Common myeloid progenitor, CD34-positive (primary cell): Measurements from ENCODE around the gene TNP2. TPM values are rescaled to one million over a fixed set of nuclear protein-coding genes. Genes with fewer than 3 reads are reported as not detected.

Source experiments
- CTCF ChIA-PET: fragments of 350-600 bp; sonication (Branson Sonifier 250); formaldehyde crosslinking; loops from one replicate; lab custom pipeline; 2021; ENCODE audit warnings: antibody characterized with exemption; lab: Charles Lee
- POLR2A ChIA-PET: fragments of 350-600 bp; sonication (Branson Sonifier 250); formaldehyde crosslinking; loops from one replicate; lab custom pipeline; 2021; ENCODE audit warnings: antibody characterized with exemption; lab: Charles Lee
- DNase-seq, 3 donors: peaks; one replicate each; pipeline versions ENCODE4 v3.0.0 to v3.0.0-alpha.2; 2013
- H3K27ac ChIP-seq, 2 experiments: 1 replicate in 1 of 2; 2 replicates in 1 of 2; pipeline ENCODE4 v1.7.0; 2013; ENCODE audit warnings: inconsistent platforms in 2 of 2, low read length in 2 of 2, mild to moderate bottlenecking in 2 of 2, low read depth in 1 of 2, moderate library complexity in 1 of 2; ENCODE audit not compliant: severe bottlenecking in 2 of 2, insufficient read depth in 1 of 2, poor library complexity in 1 of 2
- H3K27me3 ChIP-seq, 5 experiments: replicated peaks in 2 of 5; 1 replicate in 3 of 5; 2 replicates in 2 of 5; pipeline versions ENCODE4 v1.6.1 to v1.7.0; 2013; ENCODE audit warnings: low read length in 4 of 5, mild to moderate bottlenecking in 2 of 5, moderate library complexity in 2 of 5, inconsistent platforms in 1 of 5; ENCODE audit not compliant: insufficient read depth in 5 of 5, control insufficient read depth in 4 of 5
- H3K36me3 ChIP-seq, 4 experiments: 1 replicate in 2 of 4; 2 replicates in 2 of 4; pipeline versions ENCODE4 v1.6.1 to v1.7.0; 2013; ENCODE audit warnings: low read length in 3 of 4, control low read depth in 1 of 4, mild to moderate bottlenecking in 1 of 4; ENCODE audit not compliant: control insufficient read depth in 4 of 4, insufficient read depth in 4 of 4
- H3K4me1 ChIP-seq, 4 experiments: 1 replicate in 3 of 4; 2 replicates in 1 of 4; pipeline versions ENCODE4 v1.6.1 to v1.7.1; 2013; ENCODE audit warnings: low read length in 3 of 4, mild to moderate bottlenecking in 3 of 4, control low read depth in 1 of 4, inconsistent platforms in 1 of 4, moderate library complexity in 1 of 4; ENCODE audit not compliant: control insufficient read depth in 4 of 4, insufficient read depth in 4 of 4; ENCODE audit errors: control extremely low read depth in 1 of 4
- H3K4me3 ChIP-seq, 7 experiments: 1 replicate in 4 of 7; 2 replicates in 3 of 7; pipeline versions ENCODE4 v1.5.1 to v1.7.0; 2013; ENCODE audit warnings: mild to moderate bottlenecking in 7 of 7, low read length in 6 of 7, moderate library complexity in 6 of 7, inconsistent platforms in 2 of 7, low read depth in 2 of 7, control low read depth in 1 of 7; ENCODE audit not compliant: insufficient read depth in 4 of 7, control insufficient read depth in 1 of 7; ENCODE audit errors: extremely low read depth in 1 of 7
- H3K9me3 ChIP-seq, 5 experiments: 1 replicate in 4 of 5; 2 replicates in 1 of 5; pipeline versions ENCODE4 v1.6.1 to v1.7.1; 2013; ENCODE audit warnings: low read length in 4 of 5, mild to moderate bottlenecking in 2 of 5, inconsistent platforms in 1 of 5, low read depth in 1 of 5, moderate library complexity in 1 of 5; ENCODE audit not compliant: control insufficient read depth in 4 of 5, insufficient read depth in 2 of 5; ENCODE audit errors: control extremely low read depth in 1 of 5
- WGBS: methylation state at CpG from one replicate; pipeline ENCODE4 v1.1.5; 2013; ENCODE audit not compliant: insufficient coverage; 5-methylcytosine and 5-hydroxymethylcytosine counted together
- polyA plus RNA-seq: library from polyadenylated mRNA; unstranded; fragments of 120-200 nt; gene quantifications from one replicate; pipeline ENCODE4 v1.2.1, GENCODE V29; 2013

Gene TNP2
- polyA plus RNA-seq: not detected

DNA sequence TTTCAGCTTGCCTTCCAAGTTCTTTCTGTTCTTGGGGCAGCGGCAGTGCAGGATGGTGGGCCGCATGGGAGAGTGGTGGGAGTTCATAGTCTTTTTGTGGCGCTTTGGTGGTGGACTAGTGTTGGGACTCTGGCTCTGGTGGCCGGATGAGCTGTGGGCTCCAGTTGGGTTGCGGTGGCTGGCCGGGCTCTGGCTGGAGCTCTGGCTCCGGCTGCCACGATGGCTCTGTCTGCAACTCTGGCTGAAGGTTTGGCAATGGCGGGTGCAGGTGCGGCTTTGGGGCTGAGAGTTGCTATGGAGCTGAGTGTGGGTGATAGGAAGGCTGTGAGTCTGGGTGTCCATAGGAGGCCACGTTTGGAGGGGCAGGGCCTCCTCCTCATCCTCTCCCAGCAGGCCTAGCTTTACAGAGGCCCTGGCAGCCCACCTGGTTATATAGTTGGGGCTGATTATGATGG is at the start of gene TNP2:
TSS of gene TNP2 (minus strand) at position 405 of the 455 bp plus-strand sequence. CDS start at position 342, 63 bp downstream.
- Histone ChIP-seq H3K36me3 (no peaks in the 10 kb centered on the region), H3K27ac (no peak within 1 kb of the TSS), H3K9me3 (no peaks in the 10 kb centered on the region), H3K27me3 (no peaks in the 10 kb centered on the region), H3K4me1 (peaks cover 0 to 5% (median 4%) of the 10 kb centered on the region in 4 experiments), H3K4me3 (no peak within 1 kb of the TSS)
- ChIA-PET POLR2A (no interaction called here), CTCF (interaction anchor here (0.6 to 7.4 kb wide), 5 partner anchors 11 to 29 kb away, joined by 3 to 39 read pairs (median 8); partner anchors contain the start of gene SOCS1)
- 100% methylated on average over 5 of the region's 11 CpGs for WGBS
- DNase-seq: no peak

DNA sequence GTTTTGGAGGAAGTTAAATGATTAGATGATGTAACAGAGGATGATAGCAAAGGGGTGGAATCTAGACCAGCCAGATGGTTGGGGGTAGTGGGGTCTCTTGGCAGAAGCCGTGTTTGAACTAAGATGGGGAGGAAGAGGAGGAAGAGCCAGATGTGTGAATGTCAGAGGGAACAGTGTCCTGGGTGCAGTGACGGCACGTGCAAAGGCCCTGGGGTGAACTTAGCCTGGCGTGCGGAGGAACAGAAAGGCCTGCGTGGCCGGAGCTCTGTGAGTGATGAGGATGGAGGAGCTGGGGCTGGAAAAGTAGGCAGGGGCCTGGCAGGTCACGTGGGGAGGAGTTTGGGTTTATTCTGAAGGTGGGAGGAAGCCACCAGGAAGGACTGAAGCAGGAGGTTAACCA is 49.7 kb upstream of the TNP2 start:
- H3K4me3 ChIP-seq: no peak overlapping the region
- no peaks in the 10 kb centered on the region for H3K27me3 ChIP-seq
- POLR2A ChIA-PET: no interaction called here
- H3K27ac ChIP-seq: no peak overlapping the region
- CTCF ChIA-PET: interaction anchor here (1.4 kb wide), 1 partner anchor 21 kb away, joined by 5 read pairs; no protein-coding TSS in a partner anchor
- H3K9me3 ChIP-seq: no peaks in the 10 kb centered on the region
- H3K4me1 ChIP-seq: no peaks in the 10 kb centered on the region
- no peaks in the 10 kb centered on the region for H3K36me3 ChIP-seq
- DNase-seq: no peak
- 100% methylated on average over 4 of the region's 8 CpGs for WGBS

DNA sequence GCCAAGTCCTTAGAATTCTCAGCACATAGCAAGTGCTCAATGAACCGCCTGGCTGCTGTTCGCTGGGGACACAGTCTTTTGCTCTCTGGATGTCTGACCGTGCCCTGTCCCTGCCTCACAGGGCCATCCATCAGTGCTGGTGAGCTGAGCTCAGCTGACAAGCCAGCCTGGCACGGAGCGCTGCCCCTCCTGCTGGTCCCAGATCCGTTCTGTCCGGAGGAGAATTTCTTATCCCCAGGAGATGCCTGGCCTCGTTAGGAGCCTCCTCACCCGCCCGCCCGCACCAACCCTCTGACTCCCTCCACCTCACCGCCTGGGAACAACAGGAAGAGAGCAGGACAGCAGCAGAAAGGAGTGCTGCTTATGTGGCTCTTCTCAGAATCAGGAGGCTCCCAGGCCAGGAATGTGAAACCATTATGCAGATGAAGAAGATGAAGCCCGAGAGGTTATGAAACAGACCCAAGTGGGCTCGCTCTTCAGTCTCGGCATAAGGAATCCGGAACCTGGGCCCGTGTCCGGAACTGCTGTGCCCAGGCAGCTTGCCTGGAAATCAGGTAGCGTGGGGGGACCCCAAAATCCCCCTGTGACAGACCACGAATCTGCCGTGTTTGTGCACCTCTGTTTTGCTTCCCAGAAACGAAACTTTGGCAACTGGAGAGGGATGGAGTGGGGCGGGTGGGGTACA is 47.3 kb upstream of the TNP2 start:
- Histone ChIP-seq H3K4me3 (no peak overlapping the region), H3K27me3 (no peaks in the 10 kb centered on the region), H3K4me1 (peaks cover 3 to 16% (median 16%) of the 10 kb centered on the region in 4 experiments), H3K36me3 (no peaks in the 10 kb centered on the region), H3K9me3 (no peaks in the 10 kb centered on the region), H3K27ac (no peak overlapping the region)
- CTCF ChIA-PET: interaction anchor here (1.5 kb wide), 1 partner anchor 18 kb away, joined by 3 read pairs; no protein-coding TSS in a partner anchor
- DNase-seq: no peak
- 93% methylated on average over 23 of the region's 23 CpGs for WGBS
- POLR2A ChIA-PET: no interaction called here

DNA sequence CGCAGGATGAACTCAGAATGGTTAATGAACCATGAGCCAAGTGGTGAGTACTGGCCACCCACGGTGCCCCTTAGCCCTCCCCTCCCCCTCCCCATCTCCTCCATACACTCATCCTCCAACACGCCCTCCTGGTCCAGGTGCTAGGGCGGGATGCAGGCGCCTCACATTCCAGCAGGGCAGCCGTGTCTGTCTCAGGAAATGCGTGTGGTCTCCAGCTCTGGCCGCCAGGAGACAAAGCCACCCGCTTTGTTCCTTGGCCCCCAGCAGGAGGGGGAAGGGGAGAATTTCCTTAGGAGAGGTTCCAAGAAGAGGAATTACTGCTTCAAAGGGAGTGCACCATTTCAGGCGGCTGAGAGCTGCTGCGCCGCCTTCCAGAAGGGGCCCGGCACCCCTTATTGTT is 46.4 kb upstream of the TNP2 start:
- H3K27ac ChIP-seq: no peak overlapping the region
- CTCF ChIA-PET: no interaction called here
- WGBS: 87% methylated on average over 11 of the region's 13 CpGs
- H3K27me3 ChIP-seq: no peaks in the 10 kb centered on the region
- no peaks in the 10 kb centered on the region for H3K9me3 ChIP-seq
- no peak for DNase-seq
- H3K4me1 ChIP-seq: peaks cover 7 to 25% (median 24%) of the 10 kb centered on the region in 4 experiments
- no peaks in the 10 kb centered on the region for H3K36me3 ChIP-seq
- no peak overlapping the region for H3K4me3 ChIP-seq
- POLR2A ChIA-PET: no interaction called here

DNA sequence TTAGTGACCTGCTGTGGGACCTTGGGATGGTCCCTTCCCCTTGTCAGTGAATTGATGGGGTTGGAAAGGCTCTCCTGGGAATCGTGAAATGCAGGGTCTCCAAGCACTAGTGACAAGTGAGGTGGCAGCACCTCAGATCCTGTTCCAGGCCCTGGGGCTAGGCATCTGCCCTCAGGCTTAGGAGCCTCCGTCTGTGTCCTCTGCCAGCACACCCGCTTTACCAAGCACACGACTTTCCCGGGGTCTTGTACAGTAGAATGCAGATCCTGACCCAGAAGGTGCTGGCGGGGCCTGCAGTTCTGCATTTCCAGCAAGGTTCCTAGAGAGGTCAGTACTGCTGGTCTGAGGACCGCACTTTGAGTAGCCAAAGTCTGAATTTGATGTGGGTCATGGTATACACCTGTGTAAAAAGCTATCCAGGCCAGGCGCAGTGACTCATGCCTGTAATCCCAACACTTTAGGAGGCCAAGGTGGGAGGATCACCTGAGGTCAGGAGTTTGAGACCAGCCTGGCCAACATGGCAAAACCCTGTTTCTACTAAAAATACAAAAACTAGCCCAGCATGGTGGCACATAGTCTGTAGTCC is 45.3 kb upstream of the TNP2 start:
- Histone ChIP-seq H3K4me3 (no peak overlapping the region), H3K27ac (no peak overlapping the region), H3K4me1 (peaks cover 7 to 31% (median 28%) of the 10 kb centered on the region in 4 experiments), H3K27me3 (no peaks in the 10 kb centered on the region), H3K9me3 (no peaks in the 10 kb centered on the region), H3K36me3 (no peaks in the 10 kb centered on the region)
- CTCF ChIA-PET: no interaction called here
- no peak for DNase-seq
- 96% methylated on average over 8 of the region's 8 CpGs for WGBS
- POLR2A ChIA-PET: no interaction called here

DNA sequence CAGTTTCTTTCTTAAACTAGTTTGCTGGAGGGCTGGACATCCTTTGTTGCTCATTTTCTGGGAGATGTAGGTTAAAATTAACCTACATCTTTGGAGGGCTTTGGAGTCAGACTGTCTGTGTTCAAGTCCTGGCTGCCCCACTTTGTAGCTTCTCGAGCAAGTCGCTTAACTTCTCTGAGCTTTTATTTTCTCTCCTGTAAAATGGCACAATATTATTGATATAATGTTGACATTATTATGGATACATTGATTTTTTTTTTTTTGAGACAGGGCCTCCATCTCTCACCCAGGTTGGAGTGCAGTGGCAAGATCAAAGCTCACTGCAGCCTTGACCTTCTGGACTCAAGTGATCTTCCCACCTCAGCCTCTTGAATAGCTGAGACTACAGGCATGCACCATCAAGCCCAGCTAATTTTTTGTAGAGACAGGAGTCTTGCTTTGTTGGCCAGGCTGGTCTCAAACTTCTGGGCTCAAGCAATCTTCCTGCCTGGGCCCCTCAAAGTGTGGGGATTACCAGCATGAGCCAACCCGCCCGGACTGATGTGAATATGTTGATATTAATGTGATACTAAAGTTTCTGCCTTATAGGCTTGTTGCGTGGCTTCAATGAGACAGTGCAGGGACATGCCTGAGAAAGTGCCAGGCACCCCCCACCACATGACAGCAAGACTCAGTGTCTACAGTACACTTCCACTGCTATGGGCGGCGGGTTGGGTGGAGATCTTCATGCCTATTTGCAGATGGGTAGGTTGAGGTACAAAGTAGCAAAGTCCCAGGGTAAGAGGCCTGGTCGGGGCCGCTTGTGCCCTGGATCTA is 44.6 kb upstream of the TNP2 start:
- ChIA-PET POLR2A (no interaction called here), CTCF (interaction anchor here (2.5 kb wide), 1 partner anchor 11 kb away, joined by 7 read pairs; no protein-coding TSS in a partner anchor)
- Histone ChIP-seq H3K27ac (no peak overlapping the region), H3K4me3 (no peak overlapping the region), H3K9me3 (no peaks in the 10 kb centered on the region), H3K36me3 (no peaks in the 10 kb centered on the region), H3K27me3 (no peaks in the 10 kb centered on the region), H3K4me1 (peaks cover 7 to 37% (median 33%) of the 10 kb centered on the region in 4 experiments)
- DNase-seq: no peak
- WGBS: 97% methylated on average over 5 of the region's 9 CpGs
